NB4 (cell line): Measurements from ENCODE around the gene MCTP1.
"Not testable (repeated sequence)": the region's sequence is repeated elsewhere in the genome, so short reads cannot be mapped to it uniquely, and the experiment has no call there.

ENCODE experiments used
- DNase-seq: peaks from one replicate; pipeline ENCODE4 v3.0.0; 2010; ENCODE audit warnings: low read depth
- H3K4me3 ChIP-seq: one replicate; pipeline ENCODE4 v1.5.1; 2011; ENCODE audit warnings: mild to moderate bottlenecking, low read depth, low read length, moderate library complexity
- CTCF ChIP-seq: IDR thresholded peaks from one replicate; pipeline ENCODE4 v1.5.1; 2012; ENCODE audit warnings: low read depth, low read length
- MAX ChIP-seq: IDR thresholded peaks from 2 replicates; pipeline ENCODE4 v1.6.1; 2011; ENCODE audit warnings: low read depth, low read length
- MYC ChIP-seq: IDR thresholded peaks from 2 replicates; pipeline ENCODE4 v1.6.1; 2011; ENCODE audit warnings: low read depth, low read length
- POLR2A ChIP-seq: IDR thresholded peaks from 2 replicates; pipeline ENCODE4 v1.6.1; 2011; ENCODE audit warnings: mild to moderate bottlenecking; ENCODE audit not compliant: insufficient read length; ENCODE audit errors: extremely low read depth

The MCTP1 gene

GRCh38 chr5:95152131-95152530 is 132.8 kb downstream of the MCTP1 start:
- TF ChIP-seq MAX (no peak), POLR2A (no peak), CTCF (no peak), MYC (no peak)
- no peak overlapping the region for H3K4me3 ChIP-seq

GRCh38 chr5:95151694-95152093 is 133.2 kb downstream of the MCTP1 start:
- TF ChIP-seq MYC, result no peak
- TF ChIP-seq MAX, result no peak
- TF ChIP-seq POLR2A, result no peak
- no peak for TF ChIP-seq CTCF
- no peak for DNase-seq
- no peak overlapping the region for H3K4me3 ChIP-seq

More at GRCh38 chr5:95152131-95152530, 132.8 kb downstream of the MCTP1 start:
- no peak for DNase-seq

- TF ChIP-seq POLR2A, result no peak
- no peak for TF ChIP-seq MYC
- no peak for TF ChIP-seq CTCF
- TF ChIP-seq MAX, result no peak
- no peak overlapping the region for H3K4me3 ChIP-seq
- no peak for DNase-seq
These were observed 135.5 kb downstream of the MCTP1 start for GRCh38 chr5:95149387-95149786.

GRCh38 chr5:95148453-95148852 is 136.4 kb downstream of the MCTP1 start:
- DNase-seq, result no peak
- no peak overlapping the region for H3K4me3 ChIP-seq
- TF ChIP-seq MAX (no peak), CTCF (no peak), MYC (no peak), POLR2A (no peak)

GRCh38 chr5:95143858-95144257 is 141.0 kb downstream of the MCTP1 start:
- DNase-seq, H3K4me3 ChIP-seq: not testable (repeated sequence)

GRCh38 chr5:95142145-95142544 is 142.7 kb downstream of the MCTP1 start:
- TF ChIP-seq MYC (no peak), POLR2A (no peak), CTCF (no peak), MAX (no peak)
- H3K4me3 ChIP-seq, result no peak overlapping the region
- no peak for DNase-seq
